HG03095 (cell line): ENCODE data around the gene ZNF134.

Experiments
- ATAC-seq: cut with Tn5 transposase; IDR thresholded peaks from one replicate; pipeline ENCODE4 v1.9.1; 2021; ENCODE audit warnings: moderate library complexity; ENCODE audit not compliant: unreplicated experiment

Gene ZNF134

GRCh38 chr19:57637379-57637778, 23.3 kb downstream of the ZNF134 start:
- no peak for ATAC-seq

- no peak for ATAC-seq
Observed at GRCh38 chr19:57641715-57642234, 27.7 kb downstream of the ZNF134 start.

- ATAC-seq: no peak
Observed at GRCh38 chr19:57642396-57643046, 28.5 kb downstream of the ZNF134 start.

GRCh38 chr19:57643734-57644133, 29.7 kb downstream of the ZNF134 start:
- ATAC-seq: no peak

- ATAC-seq: no peak
Observed at GRCh38 chr19:57648331-57649003, 34.4 kb downstream of the ZNF134 start.

GRCh38 chr19:57651654-57651996, 37.6 kb downstream of the ZNF134 start:
- no peak for ATAC-seq

GRCh38 chr19:57653689-57654088, 39.6 kb downstream of the ZNF134 start:
- ATAC-seq: no peak

GRCh38 chr19:57655443-57655842, 41.4 kb downstream of the ZNF134 start:
- ATAC-seq: no peak

- no peak for ATAC-seq
Observed at GRCh38 chr19:57656346-57656745, 42.3 kb downstream of the ZNF134 start.

GRCh38 chr19:57664269-57665127, 50.5 kb downstream of the ZNF134 start:
- ATAC-seq: no peak

- ATAC-seq: no peak
Observed at GRCh38 chr19:57665261-57665806, 51.3 kb downstream of the ZNF134 start.

- ATAC-seq: no peak
Observed at GRCh38 chr19:57667228-57667627, 53.2 kb downstream of the ZNF134 start.

GRCh38 chr19:57668635-57669034, 54.6 kb downstream of the ZNF134 start, which contains the start of gene ZSCAN4:
ZSCAN4 (plus strand) TSS chr19:57668935; CDS start chr19:57676146, 7,211 bp downstream.
- no peak for ATAC-seq

GRCh38 chr19:57671124-57671895, 57.3 kb downstream of the ZNF134 start:
- no peak for ATAC-seq

GRCh38 chr19:57672466-57672865, 58.4 kb downstream of the ZNF134 start:
- no peak for ATAC-seq
